Inflammatory macrophage treated with lipopolysaccharide for 4 hours (primary cell): ENCODE measurements around the gene ABI2.

Experiments
- DNase-seq: peaks from one replicate; pipeline ENCODE4 v3.0.0-alpha.2; 2020

Gene ABI2

GRCh38 chr2:203431391-203432185, 103.4 kb downstream of the ABI2 start:
- no peak for DNase-seq

DNA sequence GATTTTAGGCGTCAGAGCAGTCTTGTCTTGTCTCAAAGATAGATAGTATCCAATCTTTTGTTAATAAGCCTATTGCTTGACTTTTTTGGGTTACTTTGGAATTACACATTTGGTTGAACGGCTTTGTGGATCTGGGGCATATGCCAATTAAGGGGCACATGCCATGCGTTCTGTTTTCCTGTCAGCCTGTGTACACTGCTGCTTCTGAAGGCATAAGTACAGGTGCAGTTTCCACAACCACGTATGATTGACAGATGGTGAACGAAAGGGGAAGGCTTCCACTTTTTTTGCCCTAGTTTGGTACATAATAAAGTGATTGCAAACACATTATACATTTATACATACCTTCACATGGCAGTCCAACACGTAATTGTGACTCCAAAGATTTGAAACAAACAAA, 104.6 kb downstream of the ABI2 start:
- no peak for DNase-seq

- no peak for DNase-seq
These were observed 108.3 kb downstream of the ABI2 start for GRCh38 chr2:203436496-203436895.

DNA sequence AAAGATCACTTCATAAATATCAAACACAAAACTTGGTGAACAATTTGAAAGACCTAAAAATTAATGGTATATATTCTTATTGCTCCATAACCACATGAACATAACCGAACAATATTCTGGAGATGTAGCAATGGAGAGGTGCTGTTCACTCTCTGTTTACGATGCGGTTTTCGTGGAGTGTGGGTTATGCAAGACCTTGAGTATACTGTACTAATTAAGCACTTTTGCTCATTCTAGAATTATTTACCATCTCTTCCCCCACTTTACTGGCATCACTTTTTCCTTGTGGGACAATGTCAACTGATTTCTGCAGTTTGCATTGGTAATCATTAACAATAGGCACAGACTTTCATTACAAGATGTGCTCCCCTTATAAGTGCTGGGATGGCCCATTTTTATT, 109.3 kb downstream of the ABI2 start:
- DNase-seq, result no peak

DNA sequence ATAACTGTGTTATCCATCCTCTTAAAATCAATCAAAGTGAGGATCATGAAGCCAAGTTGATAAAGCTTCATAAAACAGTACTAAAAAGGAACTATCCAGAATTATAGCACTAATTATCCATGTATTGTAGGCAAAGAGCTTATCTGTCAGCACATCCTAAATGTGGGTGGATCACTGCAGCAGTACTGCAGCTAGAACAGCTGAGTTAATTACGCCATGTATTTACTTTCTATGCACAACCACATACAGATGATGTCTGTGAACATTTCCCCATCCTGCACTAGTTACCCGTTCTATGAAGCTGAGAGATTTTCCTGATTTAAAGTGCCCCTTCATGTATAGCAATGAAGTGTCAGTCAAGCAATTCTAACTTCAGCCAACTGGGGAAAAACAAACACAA, 110.3 kb downstream of the ABI2 start:
- no peak for DNase-seq

- no peak for DNase-seq
These were observed 112.5 kb downstream of the ABI2 start for GRCh38 chr2:203440671-203441070.

- no peak for DNase-seq
These were observed 113.3 kb downstream of the ABI2 start for GRCh38 chr2:203441463-203441862.

- DNase-seq, result no peak
These were observed 114.3 kb downstream of the ABI2 start for GRCh38 chr2:203442463-203442862.

DNA sequence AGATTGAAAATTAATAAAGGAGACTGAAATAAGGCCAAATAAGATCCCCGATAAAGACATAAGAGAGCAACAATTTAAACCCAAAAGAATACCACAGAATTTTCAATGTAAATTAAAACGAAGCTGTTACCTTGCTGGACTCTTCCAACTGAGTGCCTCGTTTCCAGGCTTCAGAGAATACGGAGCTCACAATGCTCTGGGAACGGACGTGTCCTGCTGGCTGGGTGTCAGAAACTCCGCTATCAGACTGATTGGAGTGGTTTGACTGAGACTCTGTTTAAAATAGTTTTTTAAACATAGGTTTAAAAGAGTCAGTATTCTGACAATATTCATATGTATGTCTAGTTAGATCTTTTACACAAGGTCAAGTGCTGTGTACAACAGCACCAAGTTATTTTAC, 116.5 kb downstream of the ABI2 start:
- no peak for DNase-seq

GRCh38 chr2:203446071-203446481, 117.9 kb downstream of the ABI2 start:
- DNase-seq, result peak; percentile 59

- no peak for DNase-seq
These were observed 118.6 kb downstream of the ABI2 start for GRCh38 chr2:203446780-203447179.

DNA sequence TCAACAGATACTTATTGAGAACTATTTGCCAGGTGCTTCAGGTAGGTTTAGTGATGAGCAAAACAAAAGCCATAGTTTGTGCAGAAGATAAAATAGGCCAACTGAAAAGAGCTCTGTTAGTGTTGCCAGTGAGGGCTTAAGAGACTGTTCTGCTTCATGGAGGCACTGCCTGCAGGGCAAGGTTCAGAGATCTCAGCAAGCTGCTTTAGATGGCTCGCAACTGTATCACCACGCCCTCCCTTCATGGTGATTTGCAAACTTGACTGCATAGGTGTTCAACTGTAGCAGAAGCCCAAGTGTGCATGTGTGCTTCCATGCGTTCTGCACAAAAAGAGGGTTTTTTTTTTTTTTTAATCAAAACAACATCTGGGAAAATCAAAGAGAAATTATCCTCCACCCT, 122.4 kb downstream of the ABI2 start:
- no peak for DNase-seq

DNA sequence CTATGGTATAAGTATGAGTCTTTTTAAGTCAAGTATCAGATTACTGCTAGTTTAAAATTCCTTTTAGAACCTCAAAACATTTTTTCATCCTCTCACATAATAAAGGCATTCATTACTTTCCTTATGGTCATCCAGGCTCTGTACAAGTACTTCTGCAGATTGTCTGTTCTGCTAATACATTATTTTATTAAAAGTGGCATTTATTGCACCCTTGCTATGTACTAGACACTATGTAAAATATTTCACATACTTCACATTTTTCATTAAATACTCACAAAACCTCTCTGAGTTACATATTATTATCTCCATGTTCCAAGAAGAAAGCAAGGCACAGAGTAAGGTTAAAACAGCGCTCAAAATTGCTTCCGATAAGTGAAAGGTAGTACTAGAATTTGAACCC, 122.8 kb downstream of the ABI2 start:
- no peak for DNase-seq

GRCh38 chr2:203451689-203452088, 123.5 kb downstream of the ABI2 start:
- peak; percentile 59 for DNase-seq

- peak; percentile 44 for DNase-seq
These were observed 125.8 kb downstream of the ABI2 start for GRCh38 chr2:203453858-203454451.

GRCh38 chr2:203455209-203455608, 127.0 kb downstream of the ABI2 start:
- DNase-seq, result no peak

DNA sequence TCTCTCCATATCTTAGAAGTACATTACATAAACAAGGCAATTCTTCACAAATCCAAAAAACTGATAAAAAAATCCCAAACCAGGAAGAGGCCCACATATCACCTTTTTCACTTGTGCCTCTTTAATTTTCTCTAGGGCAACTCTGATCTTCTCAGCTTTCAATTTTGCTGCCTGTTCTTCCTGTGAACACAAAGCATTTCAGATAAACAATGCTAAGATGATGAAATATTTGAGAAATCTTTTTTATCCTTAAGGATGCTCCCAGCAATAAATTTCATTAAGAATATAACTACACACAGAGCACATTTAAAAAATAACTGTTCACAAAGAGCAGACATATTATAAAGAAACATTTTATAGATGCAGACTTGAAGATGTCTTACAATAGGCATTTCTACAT, 133.6 kb downstream of the ABI2 start:
- DNase-seq, result no peak

GRCh38 chr2:203462308-203462707, 134.1 kb downstream of the ABI2 start:
- no peak for DNase-seq

GRCh38 chr2:203463266-203463678, 135.1 kb downstream of the ABI2 start:
- DNase-seq, result no peak

DNA sequence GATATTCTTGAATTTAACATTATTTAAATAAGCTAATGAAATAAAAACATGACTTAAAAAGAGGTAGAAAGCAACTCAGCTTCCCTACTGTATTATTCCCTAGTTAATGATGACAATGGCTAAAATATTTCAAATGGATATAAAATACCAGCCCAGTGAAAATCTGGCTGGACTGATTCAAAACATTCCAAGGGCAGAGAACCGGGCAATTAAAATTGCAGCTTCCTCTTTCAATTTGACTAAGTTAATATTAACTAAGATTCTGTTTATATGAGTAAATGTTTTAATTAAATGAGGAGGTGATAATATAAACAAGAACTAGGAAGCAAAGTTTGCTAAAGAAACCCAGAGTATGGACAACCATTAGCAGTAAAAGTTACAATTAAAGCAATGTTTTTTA, 141.4 kb downstream of the ABI2 start:
- peak; percentile 47 for DNase-seq

DNA sequence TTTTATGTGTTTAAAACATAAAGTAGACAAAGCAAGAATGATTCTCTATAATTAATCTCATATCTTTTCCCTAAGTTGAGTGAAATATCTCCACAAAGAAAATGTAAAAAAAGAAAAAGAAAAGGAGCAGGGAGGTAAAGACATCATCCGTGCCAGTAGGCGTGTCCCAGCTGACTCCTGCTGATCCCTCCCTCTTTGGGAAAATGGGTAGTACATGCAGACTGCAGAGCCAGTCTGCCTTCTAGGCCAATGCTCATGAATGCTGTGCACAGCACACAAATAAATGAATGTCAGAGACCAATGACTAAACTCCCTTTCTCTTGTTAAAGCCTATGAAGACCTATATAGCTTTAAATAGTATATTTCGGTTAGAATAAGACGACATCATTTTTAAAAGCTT, 142.2 kb downstream of the ABI2 start:
- DNase-seq, result no peak

DNA sequence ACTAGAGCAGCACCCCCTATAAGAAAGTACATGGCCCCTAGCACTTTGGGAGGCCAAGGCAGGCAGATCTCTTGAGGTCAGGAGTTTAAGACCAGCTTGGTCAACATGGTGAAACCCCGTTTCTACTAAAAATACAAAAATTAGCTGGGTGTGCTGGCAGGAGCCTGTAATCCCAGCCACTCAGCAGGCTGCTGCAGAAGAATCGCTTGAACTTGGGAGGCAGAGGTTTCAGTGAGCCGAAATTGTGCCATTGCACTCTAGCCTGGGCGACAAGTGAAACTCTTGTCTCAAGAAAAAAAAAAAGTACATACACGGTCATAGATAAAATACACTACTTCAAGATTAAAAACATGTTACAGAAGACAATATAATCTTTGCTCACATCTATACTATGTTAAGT, 143.1 kb downstream of the ABI2 start:
- no peak for DNase-seq

- no peak for DNase-seq
These were observed 148.7 kb downstream of the ABI2 start for GRCh38 chr2:203476881-203477280.

- no peak for DNase-seq
These were observed 152.4 kb downstream of the ABI2 start for GRCh38 chr2:203480623-203481022.
